Upper lobe of right lung (tissue), 1 donor: Measurements from ENCODE around the gene IMPA2. TPM values are rescaled to one million over a fixed set of nuclear protein-coding genes. Genes with fewer than 3 reads are reported as not detected.

Experiments
- ATAC-seq: fragments of 200-7000 bp; cut with Tn5 transposase; one replicate; pipeline ENCODE4 v1.9.1; 2020; ENCODE audit warnings: mild to moderate bottlenecking, moderate library complexity
- DNase-seq: peaks from one replicate; pipeline ENCODE4 v3.0.0-alpha.2; 2020
- H3K27ac ChIP-seq: fragments of 200-600 bp; one replicate; pipeline ENCODE4 v1.8.0; 2022
- H3K27me3 ChIP-seq: fragments of 200-600 bp; one replicate; pipeline ENCODE4 v1.8.0; 2022; ENCODE audit warnings: mild to moderate bottlenecking
- H3K36me3 ChIP-seq: fragments of 200-600 bp; one replicate; pipeline ENCODE4 v1.8.0; 2022
- H3K4me1 ChIP-seq: fragments of 200-600 bp; one replicate; pipeline ENCODE4 v1.8.0; 2022
- H3K4me3 ChIP-seq: fragments of 200-600 bp; one replicate; pipeline ENCODE4 v1.8.0; 2022; ENCODE audit warnings: mild to moderate bottlenecking
- H3K9me3 ChIP-seq: fragments of 200-600 bp; one replicate; pipeline ENCODE4 v1.8.0; 2022
- CTCF ChIP-seq: fragments of 200-600 bp; IDR thresholded peaks from one replicate; pipeline ENCODE4 v1.8.0; 2022; ENCODE audit warnings: antibody characterized with exemption
- intact Hi-C: fragments of 100-400 bp; cut with DNase I; formaldehyde crosslinking; loops from one replicate; pipeline ENCODE4 v1.11.0; 2022
- total RNA-seq: library from RNA; stranded (reverse); fragmentation: NEBNext Ultra II Directional; extraction: Animal tissue kit (Norgen Biotek cat#: 25700); gene quantifications from one replicate; pipeline ENCODE4 v1.2.1, GENCODE V29; 2021
- donor health status: DM: no; HTN: yes; CAD: no; lungs with severe emphysema.

The IMPA2 gene
- total RNA-seq, 1 donor from 2014 or later, result 54.6 TPM

GRCh38 chr18:11986061-11986460 is 4.8 kb downstream of the IMPA2 start:
- no peak for ATAC-seq
- intact Hi-C loops, result no loop called here
- peak; percentile 54 for DNase-seq
- Histone ChIP-seq H3K27me3 (no peaks in the 10 kb centered on the region), H3K9me3 (no peaks in the 10 kb centered on the region), H3K27ac (no peak overlapping the region), H3K4me1 (peaks cover 26% of the 10 kb centered on the region), H3K36me3 (no peaks in the 10 kb centered on the region), H3K4me3 (no peak overlapping the region)
- TF ChIP-seq CTCF, result no peak

- Histone ChIP-seq H3K27me3 (no peaks in the 10 kb centered on the region), H3K9me3 (no peaks in the 10 kb centered on the region), H3K4me3 (no peak overlapping the region), H3K27ac (no peak overlapping the region), H3K4me1 (peaks cover 17% of the 10 kb centered on the region), H3K36me3 (no peaks in the 10 kb centered on the region)
- ATAC-seq, result peak; percentile 74
- no peak for TF ChIP-seq CTCF
- intact Hi-C loops, result no loop called here
- DNase-seq, result peak; percentile 54
Observed at GRCh38 chr18:11987527-11987926, 6.2 kb downstream of the IMPA2 start.

GRCh38 chr18:11989174-11989573 is 7.9 kb downstream of the IMPA2 start:
- Histone ChIP-seq H3K4me3 (no peak overlapping the region), H3K9me3 (no peaks in the 10 kb centered on the region), H3K27ac (no peak overlapping the region), H3K36me3 (no peaks in the 10 kb centered on the region), H3K4me1 (peaks cover 6% of the 10 kb centered on the region), H3K27me3 (no peaks in the 10 kb centered on the region)
- intact Hi-C loops, result no loop called here
- no peak for TF ChIP-seq CTCF
- ATAC-seq (no peak), DNase-seq (no peak)

GRCh38 chr18:11989966-11990380 is 8.7 kb downstream of the IMPA2 start:
- no peaks in the 10 kb centered on the region for H3K27me3 ChIP-seq
- intact Hi-C loops, result loop anchor here (10.0 kb wide), 1 partner anchor 55 kb away; no protein-coding TSS in a partner anchor
- ATAC-seq (peak; percentile 21), DNase-seq (no peak)
- no peak overlapping the region for H3K27ac ChIP-seq
- peaks cover 7% of the 10 kb centered on the region for H3K4me1 ChIP-seq
- H3K36me3 ChIP-seq, result no peaks in the 10 kb centered on the region
- no peak overlapping the region for H3K4me3 ChIP-seq
- no peaks in the 10 kb centered on the region for H3K9me3 ChIP-seq
- no peak for TF ChIP-seq CTCF

GRCh38 chr18:11990539-11990938 is 9.2 kb downstream of the IMPA2 start:
- TF ChIP-seq CTCF, result no peak
- Histone ChIP-seq H3K27me3 (no peaks in the 10 kb centered on the region), H3K36me3 (no peaks in the 10 kb centered on the region), H3K4me1 (peaks cover 13% of the 10 kb centered on the region), H3K4me3 (no peak overlapping the region), H3K27ac (no peak overlapping the region), H3K9me3 (no peaks in the 10 kb centered on the region)
- intact Hi-C loops, result loop anchor here (10.0 kb wide), 1 partner anchor 56 kb away; no protein-coding TSS in a partner anchor
- ATAC-seq, result no peak
- DNase-seq, result no peak
